Measurements from ENCODE around the gene ADAMTS15. TPM values are rescaled to one million over a fixed set of nuclear protein-coding genes. Genes with fewer than 3 reads are reported as not detected.

Gene ADAMTS15, protein sequence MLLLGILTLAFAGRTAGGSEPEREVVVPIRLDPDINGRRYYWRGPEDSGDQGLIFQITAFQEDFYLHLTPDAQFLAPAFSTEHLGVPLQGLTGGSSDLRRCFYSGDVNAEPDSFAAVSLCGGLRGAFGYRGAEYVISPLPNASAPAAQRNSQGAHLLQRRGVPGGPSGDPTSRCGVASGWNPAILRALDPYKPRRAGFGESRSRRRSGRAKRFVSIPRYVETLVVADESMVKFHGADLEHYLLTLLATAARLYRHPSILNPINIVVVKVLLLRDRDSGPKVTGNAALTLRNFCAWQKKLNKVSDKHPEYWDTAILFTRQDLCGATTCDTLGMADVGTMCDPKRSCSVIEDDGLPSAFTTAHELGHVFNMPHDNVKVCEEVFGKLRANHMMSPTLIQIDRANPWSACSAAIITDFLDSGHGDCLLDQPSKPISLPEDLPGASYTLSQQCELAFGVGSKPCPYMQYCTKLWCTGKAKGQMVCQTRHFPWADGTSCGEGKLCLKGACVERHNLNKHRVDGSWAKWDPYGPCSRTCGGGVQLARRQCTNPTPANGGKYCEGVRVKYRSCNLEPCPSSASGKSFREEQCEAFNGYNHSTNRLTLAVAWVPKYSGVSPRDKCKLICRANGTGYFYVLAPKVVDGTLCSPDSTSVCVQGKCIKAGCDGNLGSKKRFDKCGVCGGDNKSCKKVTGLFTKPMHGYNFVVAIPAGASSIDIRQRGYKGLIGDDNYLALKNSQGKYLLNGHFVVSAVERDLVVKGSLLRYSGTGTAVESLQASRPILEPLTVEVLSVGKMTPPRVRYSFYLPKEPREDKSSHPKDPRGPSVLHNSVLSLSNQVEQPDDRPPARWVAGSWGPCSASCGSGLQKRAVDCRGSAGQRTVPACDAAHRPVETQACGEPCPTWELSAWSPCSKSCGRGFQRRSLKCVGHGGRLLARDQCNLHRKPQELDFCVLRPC
- total RNA-seq (1 to 10 TPM in 6 of 7 donors, under 1 TPM in 1; 0.95 to 7.2 (median 3.4) TPM), polyA plus RNA-seq (1 to 10 TPM; 1.2 to 2.7 TPM)
- long read RNA-seq, donor 1: 0 reads
- long read RNA-seq, donor 2, full-length matches to known transcripts: 1 of 1 reads
- long read RNA-seq, donor 2, partial matches to known transcripts: 0 of 1 reads
- long read RNA-seq, donor 2, other reads (novel, unspliced or antisense): 0 of 1 reads
- long read RNA-seq, donor 3, partial matches to known transcripts: 2 of 5 reads
- long read RNA-seq, donor 3, other reads (novel, unspliced or antisense): 3 of 5 reads

DNA sequence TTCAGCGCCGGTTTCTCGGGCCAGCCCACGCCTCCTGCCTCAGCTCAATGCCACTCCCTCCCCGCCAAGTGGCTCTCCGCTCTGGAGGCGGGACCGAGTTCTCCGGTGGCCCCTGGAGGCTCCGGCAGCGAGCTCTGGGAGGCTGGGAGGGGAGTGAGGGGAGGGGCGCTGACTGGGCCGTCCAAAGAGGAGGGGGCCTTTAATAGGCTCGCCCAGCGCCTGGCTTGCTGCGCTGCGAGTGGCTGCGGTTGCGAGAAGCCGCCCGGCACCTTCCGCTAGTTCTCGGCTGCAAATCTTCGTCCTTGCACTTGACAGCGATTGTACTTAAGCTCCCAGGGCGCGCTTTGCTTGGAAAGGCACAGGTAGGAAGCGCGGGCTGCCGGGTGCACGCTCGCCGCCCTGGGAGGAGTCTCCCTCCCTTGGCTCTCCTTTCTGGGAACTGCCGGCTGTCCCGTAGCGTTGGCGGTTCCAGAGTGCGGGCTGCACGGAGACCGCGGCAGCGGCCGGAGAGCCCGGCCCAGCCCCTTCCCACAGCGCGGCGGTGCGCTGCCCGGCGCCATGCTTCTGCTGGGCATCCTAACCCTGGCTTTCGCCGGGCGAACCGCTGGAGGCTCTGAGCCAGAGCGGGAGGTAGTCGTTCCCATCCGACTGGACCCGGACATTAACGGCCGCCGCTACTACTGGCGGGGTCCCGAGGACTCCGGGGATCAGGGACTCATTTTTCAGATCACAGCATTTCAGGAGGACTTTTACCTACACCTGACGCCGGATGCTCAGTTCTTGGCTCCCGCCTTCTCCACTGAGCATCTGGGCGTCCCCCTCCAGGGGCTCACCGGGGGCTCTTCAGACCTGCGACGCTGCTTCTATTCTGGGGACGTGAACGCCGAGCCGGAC is at the start of gene ADAMTS15:
Gene ADAMTS15 (plus strand): TSS at position 230 of the 894 bp plus-strand sequence. CDS start 329 bp downstream, at position 559.
- Histone ChIP-seq H3K27ac (no peak within 1 kb of the TSS), H3K9me3 (no peaks in the 10 kb centered on the region), H3K4me1 (ENCODE audit: insufficient read depth) (peaks cover 6% of the 10 kb centered on the region), H3K27me3 (no peaks in the 10 kb centered on the region), H3K36me3 (no peaks in the 10 kb centered on the region), H3K4me3 (peak within 1 kb of the TSS; percentile 52)
- peak; percentile 26 for TF ChIP-seq POLR2A (IDR thresholded peaks at IDR 0.05)
- TF ChIP-seq, protein P1, sequence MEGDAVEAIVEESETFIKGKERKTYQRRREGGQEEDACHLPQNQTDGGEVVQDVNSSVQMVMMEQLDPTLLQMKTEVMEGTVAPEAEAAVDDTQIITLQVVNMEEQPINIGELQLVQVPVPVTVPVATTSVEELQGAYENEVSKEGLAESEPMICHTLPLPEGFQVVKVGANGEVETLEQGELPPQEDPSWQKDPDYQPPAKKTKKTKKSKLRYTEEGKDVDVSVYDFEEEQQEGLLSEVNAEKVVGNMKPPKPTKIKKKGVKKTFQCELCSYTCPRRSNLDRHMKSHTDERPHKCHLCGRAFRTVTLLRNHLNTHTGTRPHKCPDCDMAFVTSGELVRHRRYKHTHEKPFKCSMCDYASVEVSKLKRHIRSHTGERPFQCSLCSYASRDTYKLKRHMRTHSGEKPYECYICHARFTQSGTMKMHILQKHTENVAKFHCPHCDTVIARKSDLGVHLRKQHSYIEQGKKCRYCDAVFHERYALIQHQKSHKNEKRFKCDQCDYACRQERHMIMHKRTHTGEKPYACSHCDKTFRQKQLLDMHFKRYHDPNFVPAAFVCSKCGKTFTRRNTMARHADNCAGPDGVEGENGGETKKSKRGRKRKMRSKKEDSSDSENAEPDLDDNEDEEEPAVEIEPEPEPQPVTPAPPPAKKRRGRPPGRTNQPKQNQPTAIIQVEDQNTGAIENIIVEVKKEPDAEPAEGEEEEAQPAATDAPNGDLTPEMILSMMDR (IDR thresholded peaks at IDR 0.05): no peak
- intact Hi-C loops (cut with DNase I): no loop called here
- WGBS, 3 donors: 0 to 1% (median 1%) methylated on average over 62 to 75 of the region's 75 CpGs
- peak; percentile 48 to 76 (median 68) for DNase-seq

DNA sequence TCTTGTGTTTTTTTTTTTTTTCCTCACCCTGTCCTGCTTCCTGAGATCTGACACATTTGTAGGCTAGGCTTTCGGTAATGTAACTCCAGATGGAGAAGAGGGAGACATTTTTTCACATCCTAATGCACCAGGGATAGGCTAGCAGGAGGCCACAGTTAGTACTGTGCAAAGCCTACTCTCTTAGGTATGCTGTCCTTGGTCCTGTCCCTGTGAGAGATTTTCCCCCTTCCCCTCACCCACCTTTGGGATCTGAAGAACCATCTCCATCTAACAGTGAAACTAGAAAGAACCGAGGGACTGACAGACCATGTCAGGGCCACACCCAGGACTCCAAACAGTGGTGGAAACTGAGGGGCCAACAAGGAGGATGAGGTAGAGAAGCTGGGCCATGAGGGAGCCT is 49.2 kb upstream of the ADAMTS15 start:
- intact Hi-C loops (cut with DNase I): no loop called here

DNA sequence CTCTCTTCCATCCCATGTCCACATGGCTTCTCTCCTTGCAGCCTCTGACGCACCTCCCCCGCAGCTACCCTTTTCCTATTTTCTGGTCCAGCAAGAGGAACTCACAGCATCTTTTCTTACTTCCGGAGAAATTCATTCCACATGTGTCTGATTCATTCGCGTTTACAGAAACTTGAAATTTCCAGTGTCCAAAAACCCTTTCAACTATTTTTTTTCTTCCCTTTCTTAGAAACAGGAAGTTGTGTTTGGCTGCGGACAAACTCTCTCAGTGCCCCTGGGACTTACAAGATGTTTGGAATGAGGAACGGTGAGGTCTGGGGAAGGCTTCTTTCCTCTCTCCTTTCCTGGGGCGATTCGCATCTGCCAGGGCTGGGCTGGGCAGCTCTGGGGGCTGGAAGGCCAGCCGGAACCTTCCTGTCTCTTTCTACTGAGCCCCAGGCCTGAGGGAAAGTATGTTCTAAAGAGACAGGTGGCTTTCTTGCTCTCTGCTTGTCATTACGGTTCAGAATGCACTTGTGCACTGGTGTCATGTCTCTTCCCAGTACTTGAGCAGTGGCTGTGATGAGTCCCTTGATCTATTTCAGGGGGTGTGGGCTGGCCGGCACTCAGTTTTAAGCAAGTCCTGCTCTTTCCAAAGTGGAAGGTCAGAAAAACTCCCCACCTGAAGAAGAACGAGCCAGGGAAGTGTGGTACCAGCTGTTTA is 47.5 kb upstream of the ADAMTS15 start:
- no peaks in the 10 kb centered on the region for H3K36me3 ChIP-seq
- no peak overlapping the region for H3K4me3 ChIP-seq
- intact Hi-C loops (cut with DNase I): no loop called here
- H3K27ac ChIP-seq: no peak overlapping the region
- H3K9me3 ChIP-seq: no peaks in the 10 kb centered on the region
- no peaks in the 10 kb centered on the region for H3K27me3 ChIP-seq
- 17 to 25% (median 18%) methylated on average over 13 of the region's 13 CpGs for WGBS, 3 donors
- DNase-seq: no peak
- TF ChIP-seq, protein P1 (IDR thresholded peaks at IDR 0.05): no peak
- TF ChIP-seq EP300 (IDR thresholded peaks at IDR 0.05) (no peak), POLR2A (IDR thresholded peaks at IDR 0.05) (no peak)
- peaks cover 9% of the 10 kb centered on the region for H3K4me1 ChIP-seq (ENCODE audit: insufficient read depth)

More for the DNA sequence above, 49.2 kb upstream of the ADAMTS15 start:
- Histone ChIP-seq H3K4me1 (ENCODE audit: insufficient read depth) (peaks cover 9% of the 10 kb centered on the region), H3K27me3 (no peaks in the 10 kb centered on the region), H3K36me3 (no peaks in the 10 kb centered on the region), H3K4me3 (no peak overlapping the region), H3K9me3 (no peaks in the 10 kb centered on the region), H3K27ac (no peak overlapping the region)
- WGBS, 3 donors: 90 to 92% (median 90%) methylated on average over 2 of the region's 2 CpGs
- no peak for DNase-seq
- TF ChIP-seq, protein P1 (IDR thresholded peaks at IDR 0.05): no peak
- TF ChIP-seq POLR2A (IDR thresholded peaks at IDR 0.05) (no peak), EP300 (IDR thresholded peaks at IDR 0.05) (no peak)
